ENCODE results near the gene HOXD13.

HOXD13 gene

GRCh38 chr2:176100547-176101140 is 8.1 kb downstream of the HOXD13 start:
- peak overlapping the region; percentile 23 for H3K9ac ChIP-seq (ENCODE audit: insufficient read length)
- H3K9me3 ChIP-seq (ENCODE audit: low read depth, low read length) = no peaks in the 10 kb centered on the region
- H3K27ac ChIP-seq = peak overlapping the region; percentile 84
- peaks cover 3% of the 10 kb centered on the region for H3K36me3 ChIP-seq (ENCODE audit: insufficient read depth, low read length)
- no peak for DNase-seq (ENCODE audit: low read depth, low spot score)
- no peak for TF ChIP-seq POLR2AphosphoS5 (IDR thresholded peaks at IDR 0.05; ENCODE audit: borderline replicate concordance, low read depth, low read length)
- no peak for TF ChIP-seq FOXP2 (optimal IDR thresholded peaks at IDR 0.05; ENCODE audit: control extremely low read depth, extremely low read length, insufficient read depth)
- no peak for TF ChIP-seq EZH2 (IDR thresholded peaks at IDR 0.05)
- H3K4me3 ChIP-seq = peak overlapping the region; percentile 30; the same call in 1 of the 2 replicates

- peak overlapping the region; percentile 46 for H3K4me3 ChIP-seq
- peak overlapping the region; percentile 84 for H3K27ac ChIP-seq
- H3K9ac ChIP-seq (ENCODE audit: insufficient read length) = peak overlapping the region; percentile 23
- H3K9me3 ChIP-seq (ENCODE audit: low read depth, low read length) = no peaks in the 10 kb centered on the region
- no peak for DNase-seq (ENCODE audit: low read depth, low spot score)
- TF ChIP-seq POLR2AphosphoS5 (IDR thresholded peaks at IDR 0.05; ENCODE audit: borderline replicate concordance, low read depth, low read length) (peak; percentile 52), EZH2 (IDR thresholded peaks at IDR 0.05) (no peak), FOXP2 (optimal IDR thresholded peaks at IDR 0.05; ENCODE audit: control extremely low read depth, extremely low read length, insufficient read depth) (peak; percentile 12)
- H3K36me3 ChIP-seq (ENCODE audit: insufficient read depth, low read length) = no peaks in the 10 kb centered on the region
Observed at GRCh38 chr2:176101216-176101830, 8.8 kb downstream of the HOXD13 start.

GRCh38 chr2:176101842-176102241 is 9.3 kb downstream of the HOXD13 start:
- Histone ChIP-seq H3K9me3 (ENCODE audit: low read depth, low read length) (no peaks in the 10 kb centered on the region), H3K36me3 (ENCODE audit: insufficient read depth, low read length) (no peaks in the 10 kb centered on the region), H3K9ac (ENCODE audit: insufficient read length) (no peak overlapping the region), H3K4me3 (no peak overlapping the region; the same call in 1 of the 2 replicates), H3K27ac (peak overlapping the region; percentile 84)
- TF ChIP-seq FOXP2 (optimal IDR thresholded peaks at IDR 0.05; ENCODE audit: control extremely low read depth, extremely low read length, insufficient read depth) (no peak), POLR2AphosphoS5 (IDR thresholded peaks at IDR 0.05; ENCODE audit: borderline replicate concordance, low read depth, low read length) (no peak), EZH2 (IDR thresholded peaks at IDR 0.05) (no peak)
- no peak for DNase-seq (ENCODE audit: low read depth, low spot score)

- Histone ChIP-seq H3K27ac (peak overlapping the region; percentile 96), H3K9ac (ENCODE audit: insufficient read length) (peak overlapping the region; percentile 85), H3K9me3 (ENCODE audit: low read depth, low read length) (no peaks in the 10 kb centered on the region), H3K4me3 (peak overlapping the region; percentile 96; the same call in 1 of the 2 replicates), H3K36me3 (ENCODE audit: insufficient read depth, low read length) (no peaks in the 10 kb centered on the region)
- no peak for TF ChIP-seq FOXP2 (optimal IDR thresholded peaks at IDR 0.05; ENCODE audit: control extremely low read depth, extremely low read length, insufficient read depth)
- no peak for TF ChIP-seq EZH2 (IDR thresholded peaks at IDR 0.05)
- TF ChIP-seq POLR2AphosphoS5 (IDR thresholded peaks at IDR 0.05; ENCODE audit: borderline replicate concordance, low read depth, low read length) = no peak
- DNase-seq (ENCODE audit: low read depth, low spot score) = no peak
Observed at GRCh38 chr2:176102309-176102866, 9.9 kb downstream of the HOXD13 start.

GRCh38 chr2:176103194-176103593 is 10.7 kb downstream of the HOXD13 start:
- H3K9ac ChIP-seq (ENCODE audit: insufficient read length) = peak overlapping the region; percentile 85
- no peak for TF ChIP-seq POLR2AphosphoS5 (IDR thresholded peaks at IDR 0.05; ENCODE audit: borderline replicate concordance, low read depth, low read length)
- TF ChIP-seq EZH2 (IDR thresholded peaks at IDR 0.05) = no peak
- TF ChIP-seq FOXP2 (optimal IDR thresholded peaks at IDR 0.05; ENCODE audit: control extremely low read depth, extremely low read length, insufficient read depth) = no peak
- H3K4me3 ChIP-seq = peak overlapping the region; percentile 96
- DNase-seq (ENCODE audit: low read depth, low spot score) = no peak
- H3K27ac ChIP-seq = peak overlapping the region; percentile 96
- H3K36me3 ChIP-seq (ENCODE audit: insufficient read depth, low read length) = no peaks in the 10 kb centered on the region
- H3K9me3 ChIP-seq (ENCODE audit: low read depth, low read length) = no peaks in the 10 kb centered on the region

- TF ChIP-seq FOXP2 (optimal IDR thresholded peaks at IDR 0.05; ENCODE audit: control extremely low read depth, extremely low read length, insufficient read depth) = peak; percentile 39
- TF ChIP-seq POLR2AphosphoS5 (IDR thresholded peaks at IDR 0.05; ENCODE audit: borderline replicate concordance, low read depth, low read length) = no peak; the same call in none of the 2 replicates
- no peaks in the 10 kb centered on the region for H3K9me3 ChIP-seq (ENCODE audit: low read depth, low read length)
- DNase-seq (ENCODE audit: low read depth, low spot score) = no peak
- H3K27ac ChIP-seq = peak overlapping the region; percentile 96
- peak overlapping the region; percentile 85 for H3K9ac ChIP-seq (ENCODE audit: insufficient read length)
- H3K4me3 ChIP-seq = peak overlapping the region; percentile 96
- peaks cover under 1% of the 10 kb centered on the region for H3K36me3 ChIP-seq (ENCODE audit: insufficient read depth, low read length)
Observed at GRCh38 chr2:176103742-176104315, 11.3 kb downstream of the HOXD13 start.

GRCh38 chr2:176104316-176105077 is 12.0 kb downstream of the HOXD13 start:
- peak overlapping the region; percentile 96 for H3K4me3 ChIP-seq
- H3K27ac ChIP-seq = peak overlapping the region; percentile 96
- DNase-seq (ENCODE audit: low read depth, low spot score) = peak; percentile 80
- TF ChIP-seq POLR2AphosphoS5 (IDR thresholded peaks at IDR 0.05; ENCODE audit: borderline replicate concordance, low read depth, low read length) (peak; percentile 61), EZH2 (IDR thresholded peaks at IDR 0.05) (no peak)
- no peaks in the 10 kb centered on the region for H3K9me3 ChIP-seq (ENCODE audit: low read depth, low read length)
- peak overlapping the region; percentile 85 for H3K9ac ChIP-seq (ENCODE audit: insufficient read length)
- H3K36me3 ChIP-seq (ENCODE audit: insufficient read depth, low read length) = peaks cover 8% of the 10 kb centered on the region

Measured in SK-N-MC (cell line).